GM04503 (cell line): ENCODE measurements around the gene EPS8L2.

Experiments
- DNase-seq: peaks from one replicate; pipeline ENCODE4 v3.0.0-alpha.2; 2012; ENCODE audit warnings: low read depth

EPS8L2 gene

DNA sequence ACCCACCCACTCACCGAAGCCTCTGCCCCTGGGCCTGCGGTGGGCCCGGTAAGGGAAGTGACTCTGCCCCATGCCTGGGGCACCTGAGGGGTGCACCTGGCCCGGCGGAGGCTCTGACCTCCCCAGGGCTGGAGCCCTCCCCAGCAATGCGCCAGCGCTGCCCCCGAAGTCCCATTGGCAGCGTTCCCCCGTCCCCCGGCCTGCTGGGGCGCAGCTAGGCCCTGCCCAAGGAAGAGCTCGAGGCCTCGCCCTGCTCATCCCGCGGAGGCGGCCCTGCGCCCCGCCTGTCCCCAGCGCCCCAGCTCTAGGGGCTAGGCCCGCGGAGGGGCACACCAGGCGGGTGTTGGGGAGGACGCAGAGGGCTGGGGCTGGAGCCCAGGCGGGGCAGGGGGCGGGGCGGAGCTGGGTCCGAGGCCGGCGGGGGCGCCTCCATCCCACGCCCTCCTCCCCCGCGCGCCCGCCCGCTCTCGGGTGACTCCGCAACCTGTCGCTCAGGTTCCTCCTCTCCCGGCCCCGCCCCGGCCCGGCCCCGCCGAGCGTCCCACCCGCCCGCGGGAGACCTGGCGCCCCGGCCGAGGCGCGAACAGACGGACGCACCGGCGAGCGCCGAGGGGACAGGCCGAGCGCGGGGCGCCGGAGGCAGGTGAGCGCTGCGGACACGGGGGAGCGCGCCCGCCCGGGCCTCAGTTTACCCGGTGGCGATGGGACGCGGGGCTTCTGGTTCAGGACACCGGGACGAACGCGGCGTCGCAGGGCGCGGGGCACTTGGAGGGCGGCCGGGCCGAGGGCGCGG lies at the start of gene EPS8L2:
EPS8L2 (plus strand) TSS at position 586 of the 793 bp plus-strand sequence. CDS start 3,177 bp downstream, outside the sequence.
- no peak for DNase-seq

DNA sequence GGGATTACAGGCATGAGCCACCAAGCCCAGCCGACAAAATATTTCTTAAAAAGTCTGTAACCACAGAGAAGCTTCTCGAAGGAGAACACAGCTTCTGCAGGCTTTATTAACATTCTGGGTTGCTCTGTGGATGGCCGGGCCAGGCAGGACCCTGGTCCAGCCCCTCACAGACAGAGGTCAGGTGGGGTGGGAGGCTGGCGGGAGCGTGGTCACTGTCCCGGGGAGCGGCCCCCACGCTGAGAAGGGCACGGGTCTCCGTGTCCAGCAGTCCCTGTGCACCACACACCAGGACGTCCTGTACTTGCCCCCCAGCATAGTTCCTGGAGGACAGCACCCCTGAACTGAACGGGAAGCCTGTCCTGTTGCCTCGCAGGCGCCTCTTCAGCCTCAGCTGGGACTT lies 49.6 kb upstream of the EPS8L2 start:
- DNase-seq = no peak

DNA sequence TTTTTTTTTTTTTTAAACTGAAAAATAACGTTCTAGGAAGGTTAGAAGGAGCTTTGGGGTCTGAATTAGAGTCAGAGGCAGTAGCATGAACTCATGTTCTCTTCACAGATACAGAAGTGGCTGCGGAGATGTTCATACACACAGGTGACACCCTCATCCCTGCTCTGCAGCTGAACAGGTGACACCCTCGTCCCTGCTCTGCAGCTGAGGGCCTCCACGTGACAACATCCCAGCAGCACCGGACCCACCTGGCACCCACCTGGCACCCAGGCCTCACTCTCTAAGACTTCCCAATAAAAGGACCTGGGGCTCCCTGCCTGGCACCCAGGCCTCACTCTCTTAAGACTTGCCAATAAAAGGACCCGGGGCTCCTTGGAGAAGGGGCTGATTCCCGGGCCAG lies 49.2 kb upstream of the EPS8L2 start:
- DNase-seq = no peak

DNA sequence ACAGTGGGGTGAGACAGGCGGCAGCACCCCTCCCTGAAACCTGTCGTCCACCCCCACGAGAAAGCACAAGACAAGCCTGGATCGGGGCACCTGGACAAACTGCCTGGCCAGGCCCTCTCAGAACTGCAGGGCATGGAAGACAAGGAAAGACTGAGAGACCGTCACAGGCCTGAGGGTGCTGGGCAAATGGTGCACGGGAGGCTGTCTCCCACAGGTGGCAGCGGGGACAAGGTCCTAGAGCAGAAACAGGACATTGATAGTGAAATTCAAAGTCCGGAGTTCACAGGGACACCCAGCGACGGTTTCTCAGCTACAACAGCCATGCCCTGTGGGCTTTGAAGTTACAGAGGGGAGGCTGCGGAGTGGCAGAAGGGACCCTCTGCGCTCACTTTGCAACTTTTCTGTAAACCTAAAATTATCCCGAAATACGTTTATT lies 48.3 kb upstream of the EPS8L2 start:
- DNase-seq = no peak

DNA sequence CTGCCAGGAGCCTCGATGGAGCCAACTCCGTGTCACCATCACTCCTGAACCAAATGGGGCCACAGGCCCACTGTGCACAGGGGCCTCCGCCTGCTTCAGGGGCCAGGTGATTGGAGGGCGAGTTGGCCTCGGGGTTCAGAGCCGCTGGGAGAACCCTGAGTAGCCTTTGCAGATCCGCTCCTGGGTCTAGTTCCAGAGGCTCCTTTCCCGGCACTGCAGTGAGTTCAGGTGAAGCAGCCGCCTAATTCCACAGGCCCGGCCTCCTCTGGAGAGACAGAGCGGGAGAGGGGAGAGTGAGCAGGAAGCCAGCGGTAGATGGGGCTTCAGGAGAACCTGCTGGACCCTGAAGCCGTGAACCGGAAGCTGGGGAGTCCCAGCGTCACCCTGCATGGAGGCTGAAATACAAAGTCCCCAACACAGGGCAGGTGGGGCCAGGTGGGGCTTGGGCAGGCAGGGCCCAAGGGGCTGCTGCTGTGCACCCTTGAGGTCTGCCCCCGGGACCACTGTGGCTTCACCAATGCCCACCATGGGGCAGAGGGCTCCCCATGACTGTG lies 46.4 kb upstream of the EPS8L2 start:
- no peak for DNase-seq

DNA sequence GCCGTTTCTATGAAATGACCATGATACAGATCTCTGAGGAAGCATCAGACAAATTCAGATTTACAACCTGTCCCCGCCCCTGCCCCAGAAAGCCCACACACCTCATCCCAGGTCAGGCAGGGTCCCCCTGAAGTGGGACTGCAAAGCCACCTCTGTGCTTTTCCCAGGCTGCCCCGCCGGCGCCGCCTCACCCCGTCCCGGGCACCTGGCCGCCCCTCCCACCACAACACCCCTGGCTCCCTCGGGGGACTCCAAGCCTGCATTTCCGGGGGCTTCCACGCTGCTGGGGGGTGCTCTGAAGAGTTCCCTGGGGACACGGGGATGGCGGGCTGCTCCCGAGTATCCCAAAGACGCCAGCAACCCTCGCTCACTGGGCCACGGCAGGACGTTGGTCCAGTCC lies 45.8 kb upstream of the EPS8L2 start:
- DNase-seq = no peak

DNA sequence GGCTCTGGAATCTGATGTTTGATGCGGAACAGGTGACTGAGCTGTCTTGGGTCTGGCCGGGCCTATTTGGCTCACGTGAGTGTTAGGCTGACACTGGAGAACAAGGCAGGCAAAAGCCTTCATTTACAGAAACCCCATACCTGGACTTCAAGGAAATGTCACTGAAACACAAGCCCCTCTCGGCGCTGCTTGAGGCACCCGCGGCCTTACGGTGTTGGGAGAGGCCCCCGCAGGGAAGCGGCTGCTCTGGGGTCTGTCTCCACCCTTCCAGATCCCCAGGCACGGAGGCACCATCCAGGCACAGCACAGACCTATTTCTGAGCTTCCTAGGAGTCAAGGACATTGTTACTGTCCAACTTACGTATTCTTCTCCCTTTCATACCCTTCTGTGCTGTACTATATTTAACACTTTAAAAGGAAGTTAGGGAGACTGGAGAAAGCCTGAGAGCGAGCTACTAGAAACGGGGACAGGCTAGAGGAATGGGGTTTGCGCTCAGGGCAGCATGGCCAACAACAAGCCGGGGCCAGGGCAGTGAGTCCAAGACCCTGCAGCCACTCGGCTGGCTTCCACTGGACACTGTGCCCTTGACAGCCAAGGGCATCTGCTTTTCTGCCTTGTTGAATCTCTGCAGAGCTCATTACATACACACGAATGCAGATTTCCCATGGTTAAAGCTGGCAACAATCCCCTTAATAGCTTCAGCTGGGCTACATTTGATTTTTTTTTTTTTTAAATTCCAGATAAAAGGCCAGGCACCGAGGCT lies 45.2 kb upstream of the EPS8L2 start:
- no peak for DNase-seq

DNA sequence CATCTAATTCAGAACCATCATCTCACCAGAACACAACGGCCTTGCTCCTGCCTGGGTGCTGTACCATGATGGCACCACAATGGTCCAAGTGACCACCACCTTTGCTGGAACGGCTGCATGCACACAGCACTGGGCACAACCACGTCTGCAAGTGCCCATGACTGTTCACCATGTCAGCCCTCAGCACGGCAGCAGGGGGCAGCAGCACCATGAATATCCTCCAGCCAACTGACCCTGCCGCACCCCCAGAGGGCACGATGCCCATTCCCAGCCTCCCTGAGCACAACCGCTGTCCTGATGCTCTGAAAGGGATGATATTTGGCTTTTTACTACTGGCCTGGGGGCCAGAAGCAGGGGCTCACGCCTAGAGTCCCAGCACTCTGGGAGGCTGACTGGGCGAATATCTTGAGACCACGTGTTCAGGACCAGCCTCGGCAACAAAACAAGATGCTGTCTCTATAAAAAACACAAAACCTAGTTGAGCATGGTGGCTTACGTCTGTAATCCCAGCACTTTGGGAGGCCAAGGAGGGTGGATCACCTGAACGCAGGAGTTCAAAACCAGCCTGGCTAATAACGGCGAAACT lies 43.2 kb upstream of the EPS8L2 start:
- no peak for DNase-seq

DNA sequence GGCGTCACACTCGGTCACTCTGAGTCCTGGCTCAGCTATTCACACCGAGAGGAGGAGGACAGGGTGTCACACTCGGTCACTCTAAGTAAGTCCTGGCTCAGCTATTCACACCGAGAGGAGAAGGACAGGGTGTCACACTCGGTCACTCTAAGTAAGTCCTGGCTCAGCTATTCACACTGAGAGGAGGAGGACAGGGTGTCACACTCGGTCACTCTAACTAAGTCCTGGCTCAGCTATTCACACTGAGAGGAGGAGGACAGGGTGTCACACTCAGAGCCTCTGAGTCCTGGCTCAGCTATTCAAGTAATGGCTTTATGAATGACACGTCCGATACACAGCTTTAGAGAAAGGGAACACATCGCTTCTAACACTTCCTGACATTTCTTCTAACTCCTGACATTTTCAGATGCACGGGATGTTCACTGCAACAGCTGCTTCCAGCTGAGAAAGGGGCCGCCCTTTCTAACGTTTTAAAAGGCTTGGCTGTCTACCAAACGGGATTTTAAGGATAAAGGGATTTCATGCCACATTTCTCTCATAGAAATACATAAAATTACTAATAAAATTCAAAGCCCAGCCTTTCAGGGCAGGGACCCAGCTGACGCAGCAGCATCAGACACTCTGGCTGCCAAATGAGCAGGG lies 40.8 kb upstream of the EPS8L2 start:
- DNase-seq = peak; percentile 5

DNA sequence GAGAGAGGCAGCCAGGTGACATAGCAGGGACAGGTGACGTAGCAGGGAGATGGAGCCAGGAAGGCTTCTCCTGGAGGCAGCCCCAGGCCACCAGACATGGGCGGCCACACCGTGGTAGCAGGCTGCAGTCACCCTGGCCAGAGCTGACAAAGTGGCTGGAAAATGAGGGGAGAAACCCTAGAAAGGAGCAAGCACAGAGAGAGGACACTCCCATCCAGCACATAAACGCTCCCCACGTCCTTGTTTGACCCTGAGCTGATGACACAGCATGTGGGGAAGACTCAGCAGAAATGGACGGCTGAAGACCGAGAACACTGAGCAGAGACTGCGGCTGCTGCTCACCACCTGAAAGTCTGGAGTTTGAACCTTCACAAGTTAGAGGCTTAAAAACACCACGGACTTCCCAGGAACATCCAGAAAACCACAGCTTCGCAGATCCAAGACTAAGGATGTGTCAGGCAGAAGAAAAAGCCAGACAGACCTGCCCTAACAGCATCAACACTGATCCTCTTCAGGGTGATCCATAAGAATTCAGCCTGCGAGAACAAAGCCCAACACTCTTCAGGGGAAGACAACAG lies 40.2 kb upstream of the EPS8L2 start:
- peak; percentile 35 for DNase-seq

DNA sequence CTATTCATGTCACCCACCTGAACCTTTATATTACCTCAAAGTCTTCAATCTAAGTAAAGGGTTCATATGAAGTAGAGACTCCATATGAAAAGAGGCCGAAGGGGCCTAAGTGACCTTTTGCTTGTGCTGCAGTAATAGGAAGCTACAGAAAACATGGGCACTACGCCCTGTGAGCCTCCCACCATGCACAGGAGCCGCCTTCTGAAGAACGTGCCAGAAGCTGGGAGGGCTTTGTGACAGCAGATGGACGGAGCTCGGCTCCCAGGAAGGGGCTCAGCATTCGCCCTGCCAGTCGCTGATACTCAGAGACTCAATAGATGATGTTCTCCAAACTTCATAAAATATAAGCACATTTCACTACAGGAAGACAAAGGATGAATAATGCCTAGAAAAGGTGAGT lies 32.2 kb upstream of the EPS8L2 start:
- DNase-seq = no peak

DNA sequence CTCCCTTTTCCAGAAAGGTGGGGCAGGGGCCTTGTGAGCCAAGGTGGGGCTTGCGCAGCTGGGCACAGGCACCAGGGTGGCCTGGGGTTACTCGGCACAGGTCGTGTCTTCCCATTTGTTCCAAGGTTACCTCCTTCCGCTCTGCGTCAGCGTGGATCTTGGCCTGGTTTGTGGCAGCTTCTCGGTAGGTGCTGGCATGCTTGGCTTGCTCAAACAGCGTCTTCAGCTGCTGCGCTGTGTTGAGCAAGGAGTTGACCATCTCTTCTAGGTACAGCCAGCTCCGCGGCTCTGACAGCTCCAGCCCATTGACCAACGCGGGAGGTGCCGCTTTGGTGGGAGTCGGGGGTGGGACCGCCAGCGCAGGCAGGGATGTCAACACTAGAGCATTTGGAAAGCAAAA lies 31.6 kb upstream of the EPS8L2 start:
- DNase-seq = no peak

DNA sequence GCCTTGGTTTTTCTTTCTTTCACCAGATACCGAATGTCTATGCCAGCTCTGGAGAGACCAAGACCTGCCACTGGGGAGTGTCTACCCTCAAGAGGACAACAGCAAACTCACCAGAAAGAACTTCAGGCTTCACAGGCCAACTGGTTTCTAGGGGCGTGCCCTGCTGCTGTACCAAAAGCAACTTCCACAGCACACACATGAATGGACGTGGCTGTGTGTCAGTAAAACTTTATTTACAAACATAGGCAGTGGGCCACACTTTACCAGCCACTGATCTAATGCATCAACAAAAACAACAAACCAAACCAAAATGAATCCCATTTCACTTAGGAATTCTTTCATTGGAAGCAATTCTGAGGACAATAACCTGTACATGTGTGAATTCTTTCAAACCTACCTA lies 27.7 kb upstream of the EPS8L2 start:
- no peak for DNase-seq

DNA sequence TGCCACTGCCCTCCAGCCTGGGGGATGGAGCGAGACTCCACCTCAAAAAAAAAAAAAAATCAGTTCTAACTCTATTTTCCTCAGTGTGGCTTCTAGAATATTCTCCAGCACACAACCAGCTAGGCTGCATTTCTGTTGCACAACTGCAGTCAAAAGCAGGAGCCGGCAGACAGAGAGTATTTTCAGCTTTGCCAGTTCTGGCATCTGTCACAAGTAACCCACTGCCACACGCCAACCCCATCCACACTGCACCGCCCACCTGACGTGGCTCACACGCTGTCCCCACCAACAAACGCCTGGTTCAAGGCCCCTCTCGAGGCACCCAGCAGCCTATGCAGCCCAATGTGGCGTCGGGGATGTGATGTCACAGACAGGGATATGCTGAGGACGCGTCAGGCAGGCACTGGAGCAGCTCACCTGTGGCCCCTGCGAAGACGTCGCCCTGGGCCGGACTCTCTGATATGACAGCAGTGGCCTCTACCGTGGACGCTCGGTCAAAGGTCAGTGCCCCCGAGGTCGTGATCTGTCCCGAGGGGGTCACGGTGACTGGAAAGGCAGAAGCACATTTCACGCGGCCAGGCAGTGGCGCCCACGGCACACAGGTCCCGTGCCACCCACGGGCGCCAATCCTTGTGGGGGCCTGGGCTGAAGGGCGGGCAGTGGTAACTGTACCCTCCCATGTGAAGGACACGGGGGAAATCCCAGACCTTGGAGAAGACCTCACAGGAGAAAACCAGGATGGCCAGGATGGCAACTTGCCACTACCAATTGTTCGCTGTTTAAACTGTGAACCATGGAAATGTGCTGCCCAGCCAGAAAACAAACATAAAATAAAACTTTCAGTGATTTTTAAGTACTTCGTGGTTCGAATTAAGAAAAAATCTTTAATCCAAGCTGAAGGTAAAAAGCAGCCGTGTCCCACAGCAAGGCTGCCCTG lies 26.5 kb upstream of the EPS8L2 start:
- DNase-seq = no peak

DNA sequence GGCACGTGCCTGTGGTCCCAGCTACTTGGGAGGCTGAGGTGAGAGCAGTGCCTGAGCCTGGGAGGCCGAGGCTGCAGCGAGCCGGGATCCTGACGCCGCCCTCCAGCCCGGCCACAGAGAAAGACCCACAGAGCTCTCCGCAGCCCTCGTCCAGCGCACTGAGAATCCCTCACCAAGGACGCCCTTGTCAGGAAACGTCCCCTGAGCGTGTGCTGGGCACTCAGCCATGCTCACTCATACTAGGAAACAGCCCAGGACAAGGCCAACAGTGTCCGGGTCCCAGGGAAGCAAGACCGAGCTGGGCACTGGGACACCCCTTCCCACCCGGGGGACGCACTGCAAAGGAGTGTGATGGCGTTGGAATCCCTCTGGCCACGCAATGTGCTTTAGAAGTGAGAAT lies 25.6 kb upstream of the EPS8L2 start:
- no peak for DNase-seq

DNA sequence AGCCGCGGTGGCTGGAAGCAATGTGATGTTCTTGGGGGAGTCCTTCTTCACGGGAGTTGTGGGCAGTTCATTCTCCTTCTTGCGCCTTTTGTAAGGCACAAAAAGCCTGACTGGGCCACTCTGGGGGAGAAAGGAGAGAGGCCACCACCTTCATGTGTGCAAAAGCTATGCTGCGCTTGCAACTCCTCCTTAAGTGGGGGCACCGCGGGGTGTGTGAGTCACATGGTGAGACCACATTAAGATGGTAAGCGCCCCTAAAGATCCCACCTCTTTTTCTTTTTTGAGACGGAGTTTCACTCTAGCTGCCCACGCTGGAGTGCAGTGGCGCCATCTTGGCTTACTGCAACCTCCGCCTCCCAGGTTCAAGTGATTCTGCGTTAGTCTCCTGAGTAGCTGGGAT lies 25.1 kb upstream of the EPS8L2 start:
- no peak for DNase-seq

DNA sequence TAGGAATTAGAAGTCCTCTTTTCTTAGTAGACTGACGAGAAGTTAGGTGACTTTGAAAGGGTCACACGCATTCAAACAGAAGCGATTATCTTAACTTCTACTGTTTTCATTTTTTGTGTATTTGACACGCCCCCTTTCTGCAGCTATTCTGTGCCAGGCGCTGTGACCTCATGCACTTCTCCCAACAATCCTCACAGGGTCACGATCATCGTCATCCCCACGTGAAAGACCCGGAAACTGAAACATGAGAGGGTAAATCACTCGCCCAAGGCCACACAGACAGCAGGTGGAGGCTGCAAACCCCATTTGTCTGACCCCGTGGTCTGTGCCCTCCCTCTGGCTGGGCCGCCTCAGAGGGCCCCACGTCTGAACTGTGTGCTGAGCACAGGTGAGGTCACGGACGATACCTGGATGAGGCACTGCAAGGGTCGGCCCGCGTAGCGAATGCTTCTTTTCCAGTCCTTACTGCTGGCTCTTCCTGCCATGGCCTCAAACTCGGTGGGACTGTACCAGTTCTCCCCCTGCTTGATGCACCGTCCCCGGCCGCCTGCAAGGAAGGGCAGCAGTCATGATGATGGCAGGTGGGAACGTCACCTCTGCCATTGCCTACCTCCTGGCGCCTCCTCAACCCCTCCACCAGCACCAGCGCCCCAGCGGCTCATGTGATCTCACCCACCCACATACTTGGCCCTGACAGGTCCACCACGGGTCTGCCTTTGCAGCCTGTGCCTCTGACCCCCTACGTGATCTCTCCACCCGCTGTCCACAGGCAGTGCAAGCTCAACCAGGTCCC lies 19.4 kb upstream of the EPS8L2 start:
- DNase-seq = no peak

DNA sequence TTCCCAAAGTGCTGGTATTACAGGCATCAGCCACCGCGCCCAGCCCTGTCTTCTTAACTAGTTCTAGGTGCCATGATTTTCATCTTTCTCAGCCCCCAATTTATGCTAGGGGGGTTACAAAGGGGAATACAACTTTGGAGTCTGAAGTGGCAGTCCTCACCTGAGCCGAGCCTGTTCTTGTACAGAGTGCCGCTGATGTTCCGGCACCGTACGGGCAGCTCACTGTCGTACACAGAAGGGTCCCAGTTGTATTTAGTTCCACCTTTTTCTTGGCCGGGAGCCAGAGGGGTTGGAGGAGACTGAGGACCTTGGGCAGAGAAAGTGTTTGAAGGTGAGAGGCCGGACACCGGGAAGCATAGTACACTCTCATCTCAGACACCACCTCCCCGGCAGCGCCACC lies 18.3 kb upstream of the EPS8L2 start:
- DNase-seq = no peak

DNA sequence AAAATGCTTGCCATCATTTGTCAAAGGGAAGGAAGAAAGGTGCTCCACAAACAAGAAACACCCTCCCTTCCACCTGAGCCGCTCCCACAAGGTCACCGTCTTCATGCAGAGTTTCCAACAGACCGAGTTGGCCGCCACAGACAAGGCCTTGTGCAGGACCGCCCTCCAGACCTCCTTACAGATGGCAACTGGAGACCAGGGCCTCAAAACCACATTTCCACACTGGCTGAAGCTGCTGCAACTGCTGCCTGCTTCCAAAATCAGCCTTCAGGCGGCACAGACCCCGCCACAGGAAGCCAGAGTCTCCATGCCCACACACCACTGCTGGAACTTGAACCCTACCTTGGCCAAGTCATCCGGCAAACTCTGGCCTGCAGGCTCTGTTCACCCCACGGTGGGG lies 17.4 kb upstream of the EPS8L2 start:
- DNase-seq = no peak

DNA sequence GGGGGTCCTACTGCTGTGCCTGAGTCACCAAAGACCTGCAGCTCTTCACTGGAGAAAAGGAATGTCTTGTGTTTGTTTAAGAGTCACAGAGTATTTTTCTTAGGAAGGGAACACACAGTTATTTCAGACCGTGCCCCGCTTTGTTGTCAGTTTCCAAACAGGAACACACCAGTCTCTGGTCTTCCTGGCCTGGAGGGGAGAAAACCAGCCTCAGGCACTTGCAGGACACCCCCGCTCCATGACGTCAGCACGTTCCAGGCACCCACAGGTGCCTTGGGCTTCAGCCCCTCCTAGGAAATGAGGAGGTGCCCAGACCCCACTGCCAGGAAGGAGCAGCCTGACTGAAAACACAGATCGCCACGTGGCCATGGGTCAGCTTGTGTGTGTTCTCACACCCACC lies 16.4 kb upstream of the EPS8L2 start:
- DNase-seq = no peak
